HEK293 (cell line): ENCODE measurements around the gene ALDOC.

Experiments
- CTCF ChIA-PET: fragments of 350-600 bp; formaldehyde crosslinking; extraction: SDS; loops from one replicate; lab custom pipeline; 2021; ENCODE audit warnings: antibody characterized with exemption; lab: Yijun Ruan, JAX
- POLR2A ChIA-PET: fragments of 300-600 bp; formaldehyde crosslinking; extraction: SDS; loops from one replicate; lab custom pipeline; 2020; ENCODE audit warnings: antibody characterized with exemption, inconsistent platforms; lab: Yijun Ruan, JAX
- H3K27ac ChIP-seq: fragments of 200-500 bp; sonication (Bioruptor generic); 2 replicates; pipeline ENCODE4 v1.5.1; 2014; ENCODE audit warnings: low read depth, low read length, control low read depth, inconsistent platforms; ENCODE audit errors: extremely low read depth
- H3K36me3 ChIP-seq, 2 experiments: fragments of 200-500 bp in 1 of 2; sonication (Bioruptor generic) in 1 of 2; 1 replicate in 1 of 2; 2 replicates in 1 of 2; pipeline ENCODE4 v1.5.1; 2014 to 2017; ENCODE audit warnings: inconsistent platforms in 2 of 2, low read length in 2 of 2; ENCODE audit not compliant: control insufficient read depth in 2 of 2, insufficient read depth in 1 of 2
- H3K4me1 ChIP-seq: fragments of 200-500 bp; sonication (Bioruptor generic); 2 replicates; pipeline ENCODE4 v1.5.1; 2014; ENCODE audit warnings: mild to moderate bottlenecking, low read length, inconsistent platforms; ENCODE audit not compliant: control insufficient read depth, insufficient read depth
- H3K4me3 ChIP-seq: 2 replicates; pipeline ENCODE4 v1.5.1; 2011; ENCODE audit warnings: low read depth, mild to moderate bottlenecking, control low read depth, low read length, moderate library complexity
- H3K9me3 ChIP-seq: fragments of 200-500 bp; sonication (Bioruptor generic); 2 replicates; pipeline ENCODE4 v1.5.1; 2014; ENCODE audit warnings: low read depth, low read length, inconsistent platforms; ENCODE audit not compliant: control insufficient read depth, insufficient read depth
- BCL11A ChIP-seq: fragments of 450-650 bp; formaldehyde crosslinking; IDR thresholded peaks from 2 replicates; pipeline ENCODE4 v1.5.1; 2016; ENCODE audit warnings: low read depth, missing biosample characterization, missing genetic modification characterization
- GLIS1 ChIP-seq: fragments of 450-650 bp; formaldehyde crosslinking; IDR thresholded peaks from 2 replicates; pipeline ENCODE4 v1.5.1; 2016; ENCODE audit warnings: missing biosample characterization, missing genetic modification characterization
- IKZF3 ChIP-seq: fragments of 450-650 bp; IDR thresholded peaks from 2 replicates; pipeline ENCODE4 v1.5.0; 2018; ENCODE audit warnings: missing biosample characterization, mild to moderate bottlenecking, missing genetic modification characterization, moderate library complexity
- KLF10 ChIP-seq: fragments of 450-650 bp; IDR thresholded peaks from 2 replicates; pipeline ENCODE4 v1.5.1; 2018; ENCODE audit warnings: missing biosample characterization, mild to moderate bottlenecking, missing genetic modification characterization
- PATZ1 ChIP-seq: fragments of 450-650 bp; formaldehyde crosslinking; IDR thresholded peaks from 2 replicates; pipeline ENCODE4 v1.5.1; 2016; ENCODE audit warnings: missing biosample characterization, missing genetic modification characterization
- TSHZ1 ChIP-seq: fragments of 450-650 bp; formaldehyde crosslinking; IDR thresholded peaks from 2 replicates; pipeline ENCODE4 v1.5.1; 2016; ENCODE audit warnings: missing biosample characterization, missing genetic modification characterization, borderline replicate concordance
- ZBTB10 ChIP-seq: fragments of 450-650 bp; formaldehyde crosslinking; IDR thresholded peaks from 2 replicates; pipeline ENCODE4 v1.5.1; 2016; ENCODE audit warnings: missing biosample characterization, missing genetic modification characterization
- ZEB2 ChIP-seq: fragments of 450-650 bp; formaldehyde crosslinking; IDR thresholded peaks from 2 replicates; pipeline ENCODE4 v1.5.1; 2016; ENCODE audit warnings: missing biosample characterization, missing genetic modification characterization
- ZNF221 ChIP-seq: fragments of 450-650 bp; formaldehyde crosslinking; IDR thresholded peaks from 2 replicates; pipeline ENCODE4 v1.5.1; 2017; ENCODE audit warnings: missing biosample characterization, missing genetic modification characterization, borderline replicate concordance
- ZNF280D ChIP-seq: fragments of 450-650 bp; formaldehyde crosslinking; IDR thresholded peaks from 2 replicates; pipeline ENCODE4 v1.5.1; 2016; ENCODE audit warnings: missing biosample characterization, missing genetic modification characterization
- ZNF302 ChIP-seq: fragments of 450-650 bp; formaldehyde crosslinking; IDR thresholded peaks from 2 replicates; pipeline ENCODE4 v1.5.1; 2016; ENCODE audit warnings: missing biosample characterization, missing genetic modification characterization, low read depth
- ZNF341 ChIP-seq: fragments of 450-650 bp; formaldehyde crosslinking; IDR thresholded peaks from 2 replicates; pipeline ENCODE4; 2016; ENCODE audit warnings: low read depth, missing biosample characterization, missing genetic modification characterization
- ZNF426 ChIP-seq: fragments of 450-650 bp; formaldehyde crosslinking; IDR thresholded peaks from 2 replicates; pipeline ENCODE4 v1.5.1; 2017; ENCODE audit warnings: missing biosample characterization, missing genetic modification characterization, mild to moderate bottlenecking, inconsistent platforms, moderate library complexity
- ZNF48 ChIP-seq: fragments of 450-650 bp; formaldehyde crosslinking; IDR thresholded peaks from 2 replicates; pipeline ENCODE4 v1.5.1; 2016; ENCODE audit warnings: missing biosample characterization, missing genetic modification characterization
- ZNF692 ChIP-seq: fragments of 450-650 bp; formaldehyde crosslinking; IDR thresholded peaks from 2 replicates; pipeline ENCODE4 v1.5.1; 2016; ENCODE audit warnings: missing biosample characterization, missing genetic modification characterization
- ZSCAN30 ChIP-seq: fragments of 450-650 bp; IDR thresholded peaks from 2 replicates; pipeline ENCODE4 v1.5.1; 2018; ENCODE audit warnings: missing biosample characterization, mild to moderate bottlenecking, missing genetic modification characterization, moderate library complexity
- ZXDB ChIP-seq: fragments of 450-650 bp; formaldehyde crosslinking; IDR thresholded peaks from 2 replicates; pipeline ENCODE4 v1.5.1; 2016; ENCODE audit warnings: missing biosample characterization, missing genetic modification characterization

Gene ALDOC

GRCh38 chr17:28622186-28622585 is 45.5 kb upstream of the ALDOC start (continued):
- TF ChIP-seq TSHZ1, result no peak

GRCh38 chr17:28620010-28620409 is 43.3 kb upstream of the ALDOC start:
- no peaks in the 10 kb centered on the region for H3K4me1 ChIP-seq
- TF ChIP-seq ZNF48 (no peak), ZNF341 (tag by site-specific recombination) (no peak), BCL11A (no peak), ZNF426 (tag by site-specific recombination) (no peak), ZBTB10 (tag by site-specific recombination) (no peak), PATZ1 (tag by site-specific recombination) (no peak), ZNF280D (tag by site-specific recombination) (no peak), ZSCAN30 (tag by site-specific recombination) (no peak), ZXDB (tag by site-specific recombination) (no peak), ZNF302 (tag by site-specific recombination) (no peak), GLIS1 (no peak), KLF10 (tag by site-specific recombination) (no peak), ZEB2 (tag by site-specific recombination) (no peak), IKZF3 (no peak), ZNF692 (tag by site-specific recombination) (no peak), ZNF221 (tag by site-specific recombination) (no peak)
- TF ChIP-seq, all 188 proteins: peak for 0
- 0 out of 2 replicates have a peak overlapping the region, but pooled peaks have one; percentile 2 for H3K27ac ChIP-seq
- H3K4me3 ChIP-seq, result no peak overlapping the region
- H3K36me3 ChIP-seq, result peaks cover 80 to 100% of the 10 kb centered on the region in 2 experiments
- no peaks in the 10 kb centered on the region for H3K9me3 ChIP-seq
- POLR2A ChIA-PET, result no interaction called here
- CTCF ChIA-PET, result interaction anchor here (0.7 to 2.1 kb wide), 2 partner anchors 24 to 107 kb away, joined by 3 to 8 read pairs; partner anchors contain the start of gene BLTP2
